ENCODE measurements around the gene HIGD2A.
A peak's percentile ranks its signal among the peaks of the same experiment; 100 is the strongest.

The HIGD2A gene

GRCh38 chr5:176369934-176370711 is 18.4 kb upstream of the HIGD2A start:
- no peak for DNase-seq (ENCODE audit: low read depth)

- DNase-seq (ENCODE audit: low read depth): no peak
These were observed 16.7 kb upstream of the HIGD2A start for GRCh38 chr5:176371621-176372539.

GRCh38 chr5:176373100-176373818 is 15.3 kb upstream of the HIGD2A start:
- DNase-seq (ENCODE audit: low read depth): no peak

GRCh38 chr5:176379881-176380280 is 8.7 kb upstream of the HIGD2A start:
- DNase-seq (ENCODE audit: low read depth): no peak

- DNase-seq (ENCODE audit: low read depth): no peak
These were observed 7.1 kb upstream of the HIGD2A start for GRCh38 chr5:176381423-176381822.

GRCh38 chr5:176381979-176382378 is 6.6 kb upstream of the HIGD2A start:
- no peak for DNase-seq (ENCODE audit: low read depth)

GRCh38 chr5:176382721-176383120 is 5.8 kb upstream of the HIGD2A start:
- no peak for DNase-seq (ENCODE audit: low read depth)

- DNase-seq (ENCODE audit: low read depth): no peak
These were observed 5.2 kb upstream of the HIGD2A start for GRCh38 chr5:176383248-176383905.

GRCh38 chr5:176383961-176384360 is 4.6 kb upstream of the HIGD2A start:
- DNase-seq (ENCODE audit: low read depth): no peak

GRCh38 chr5:176384366-176384930 is 4.1 kb upstream of the HIGD2A start:
- no peak for DNase-seq (ENCODE audit: low read depth)

GRCh38 chr5:176384991-176385390 is 3.6 kb upstream of the HIGD2A start:
- DNase-seq (ENCODE audit: low read depth): no peak

GRCh38 chr5:176386491-176386890 is 2.1 kb upstream of the HIGD2A start:
- DNase-seq (ENCODE audit: low read depth): no peak

- peak; percentile 36 for DNase-seq (ENCODE audit: low read depth)
These were observed 1.1 kb upstream of the HIGD2A start for GRCh38 chr5:176387384-176387925.

GRCh38 chr5:176388003-176388443 is 528 bp upstream of the HIGD2A start:
- DNase-seq (ENCODE audit: low read depth): peak; percentile 59

- no peak for DNase-seq (ENCODE audit: low read depth)
These were observed 878 bp downstream of the HIGD2A start for GRCh38 chr5:176389135-176390123.

GRCh38 chr5:176391479-176391878 is 2.9 kb downstream of the HIGD2A start:
- DNase-seq (ENCODE audit: low read depth): no peak

- DNase-seq (ENCODE audit: low read depth): no peak
These were observed 3.4 kb downstream of the HIGD2A start for GRCh38 chr5:176391999-176392398.

GRCh38 chr5:176392526-176392925 is 4.0 kb downstream of the HIGD2A start:
- DNase-seq (ENCODE audit: low read depth): no peak

- no peak for DNase-seq (ENCODE audit: low read depth)
These were observed 5.5 kb downstream of the HIGD2A start for GRCh38 chr5:176394096-176394495.
